GM13977 (cell line): ENCODE data around the gene KRT75.

ENCODE experiments used
- DNase-seq: peaks from one replicate; pipeline ENCODE4 v3.0.0; 2012; ENCODE audit warnings: low spot score
- CTCF ChIP-seq: IDR thresholded peaks from 2 replicates; pipeline ENCODE4 v1.5.1; 2012; ENCODE audit warnings: mild to moderate bottlenecking, control low read depth; ENCODE audit not compliant: insufficient read depth; ENCODE audit errors: extremely low read depth, missing control alignments
- in situ Hi-C: fragments of 300-500 bp; cut with MboI; formaldehyde crosslinking; loops from one replicate; pipeline ENCODE4 v1.12.0; 2022; ENCODE audit warnings: low sequenced_read_pairs, low pct_unique_long_range_greater_than_20kb, mixed read lengths, inconsistent platforms; ENCODE audit not compliant: unreplicated experiment

The KRT75 gene

GRCh38 chr12:52427083-52427482 is 7.1 kb downstream of the KRT75 start:
- no peak for TF ChIP-seq CTCF
- in situ Hi-C loops: no loop called here
- DNase-seq: no peak

GRCh38 chr12:52426034-52426433 is 8.1 kb downstream of the KRT75 start:
- in situ Hi-C loops: no loop called here
- no peak for TF ChIP-seq CTCF

GRCh38 chr12:52425466-52425865 is 8.7 kb downstream of the KRT75 start:
- in situ Hi-C loops: no loop called here
- TF ChIP-seq CTCF: no peak
- DNase-seq: no peak

More at GRCh38 chr12:52426034-52426433, 8.1 kb downstream of the KRT75 start:
- no peak for DNase-seq

GRCh38 chr12:52423661-52424500 is 10.3 kb downstream of the KRT75 start:
- in situ Hi-C loops: no loop called here
- no peak for TF ChIP-seq CTCF
- DNase-seq: no peak

- in situ Hi-C loops: no loop called here
- TF ChIP-seq CTCF: no peak
- DNase-seq: no peak
Observed at GRCh38 chr12:52423035-52423434, 11.1 kb downstream of the KRT75 start.

- no peak for TF ChIP-seq CTCF
- no peak for DNase-seq
- in situ Hi-C loops: no loop called here
Observed at GRCh38 chr12:52419656-52420055, 14.5 kb downstream of the KRT75 start.

- in situ Hi-C loops: no loop called here
- DNase-seq: no peak
- no peak for TF ChIP-seq CTCF
Observed at GRCh38 chr12:52418576-52419110, 15.5 kb downstream of the KRT75 start.
